Liver (tissue), 9 donors: Measurements from ENCODE around the gene AGFG1. TPM values are rescaled to one million over a fixed set of nuclear protein-coding genes. Genes with fewer than 3 reads are reported as not detected.

Experiments
- DNase-seq: peaks from one replicate; pipeline ENCODE4 v3.0.0-alpha.2; 2017; ENCODE audit warnings: low spot score
- H3K27ac ChIP-seq, 2 donors: one replicate each; pipeline ENCODE4 v1.7.0; 2013; ENCODE audit warnings: inconsistent platforms in 2 of 2, low read length in 2 of 2, control low read depth in 1 of 2, low read depth in 1 of 2, mild to moderate bottlenecking in 1 of 2
- H3K27me3 ChIP-seq, 4 donors: one replicate each; pipeline versions ENCODE4 v1.6.1 to v1.7.0; 2013; ENCODE audit warnings: low read length in 3 of 4, inconsistent platforms in 1 of 4, mild to moderate bottlenecking in 1 of 4, moderate library complexity in 1 of 4; ENCODE audit not compliant: control insufficient read depth in 4 of 4, insufficient read depth in 4 of 4
- H3K36me3 ChIP-seq, 4 donors: one replicate each; pipeline versions ENCODE4 v1.6.1 to v1.7.0; 2013; ENCODE audit warnings: low read length in 3 of 4, mild to moderate bottlenecking in 3 of 4, low read depth in 1 of 4, moderate library complexity in 1 of 4; ENCODE audit not compliant: control insufficient read depth in 4 of 4, insufficient read depth in 3 of 4
- H3K4me1 ChIP-seq, 4 donors: one replicate each; pipeline versions ENCODE4 v1.6.1 to v1.7.0; 2013; ENCODE audit warnings: low read length in 3 of 4, mild to moderate bottlenecking in 3 of 4, moderate library complexity in 1 of 4; ENCODE audit not compliant: control insufficient read depth in 4 of 4, insufficient read depth in 4 of 4
- H3K4me3 ChIP-seq, 3 donors: one replicate each; pipeline versions ENCODE4 v1.6.1 to v1.7.0; 2013; ENCODE audit warnings: low read length in 3 of 3, control low read depth in 1 of 3, low read depth in 1 of 3, mild to moderate bottlenecking in 1 of 3
- H3K9ac ChIP-seq, 2 donors: one replicate each; pipeline ENCODE4 v1.7.0; 2013; ENCODE audit warnings: low read length in 2 of 2, mild to moderate bottlenecking in 2 of 2, moderate library complexity in 2 of 2, control low read depth in 1 of 2, low read depth in 1 of 2
- H3K9me3 ChIP-seq, 4 donors: one replicate each; pipeline versions ENCODE4 v1.6.1 to v1.7.0; 2013; ENCODE audit warnings: low read length in 3 of 4; ENCODE audit not compliant: control insufficient read depth in 4 of 4
- FOXA1 ChIP-seq: IDR thresholded peaks from 2 replicates; pipeline ENCODE4 v1.6.1; 2016; ENCODE audit warnings: antibody characterized with exemption
- HNF4A ChIP-seq, 2 donors: conservative IDR thresholded peaks; 2 replicates each; pipeline ENCODE4 v1.6.1; 2016; ENCODE audit warnings: antibody characterized with exemption in 2 of 2, mild to moderate bottlenecking in 2 of 2
- NR2F2 ChIP-seq: IDR thresholded peaks from 2 replicates; pipeline ENCODE4 v1.6.1; 2016; ENCODE audit warnings: antibody characterized with exemption
- RAD21 ChIP-seq, 2 donors: IDR thresholded peaks; 2 replicates each; pipeline ENCODE4 v1.6.1; 2016; ENCODE audit warnings: antibody characterized with exemption in 2 of 2, mild to moderate bottlenecking in 2 of 2
- REST ChIP-seq: IDR thresholded peaks from 2 replicates; pipeline ENCODE4 v1.6.1; 2016; ENCODE audit warnings: antibody characterized with exemption, mild to moderate bottlenecking
- RXRA ChIP-seq, 2 donors: IDR thresholded peaks; 2 replicates each; pipeline ENCODE4 v1.6.1; 2017 to 2018; ENCODE audit warnings: antibody characterized with exemption in 2 of 2, mild to moderate bottlenecking in 1 of 2
- SP1 ChIP-seq: IDR thresholded peaks from 2 replicates; pipeline ENCODE4 v1.6.1; 2018; ENCODE audit warnings: antibody characterized with exemption, mild to moderate bottlenecking
- TAF1 ChIP-seq: conservative IDR thresholded peaks from 2 replicates; pipeline ENCODE4 v1.6.1; 2016; ENCODE audit warnings: antibody characterized with exemption, mild to moderate bottlenecking
- YY1 ChIP-seq: IDR thresholded peaks from 2 replicates; pipeline ENCODE4 v1.6.1; 2016; ENCODE audit warnings: antibody characterized with exemption, mild to moderate bottlenecking
- WGBS: extraction: QIAGEN DNeasy Blood & Tissue Kit; methylation state at CpG from one replicate; pipeline ENCODE4 v1.1.7; 2013; 5-methylcytosine and 5-hydroxymethylcytosine counted together
- polyA plus RNA-seq, 2 donors: library from polyadenylated mRNA; stranded (reverse) in 1 of 2; unstranded in 1 of 2; fragments of 200-250 nt in 1 of 2; fragments of >200 nt in 1 of 2; fragmentation: Nextera tagmentation in 1 of 2; extraction: Ambion mirVana in 1 of 2; gene quantifications; one replicate each; pipeline versions ENCODE4 v1.2.1 to v1.2.3, GENCODE V29; 2013 to 2015
- total RNA-seq, 2 donors: library from RNA; depleted of rRNA; stranded (reverse); fragments of >200 nt; gene quantifications; one replicate each; pipeline ENCODE4 v1.2.3, GENCODE V29; 2014
- TF ChIP-seq, protein P1 (sequence below): fragments of 150-350 bp; IDR thresholded peaks from 2 replicates; pipeline ENCODE4 v1.5.1; 2017; ENCODE audit warnings: improper control_type of control experiment, low read depth, low read length; ENCODE audit not compliant: missing input control
- donor health status: healthy.
- donor health status: healthy.
- donor health status: healthy.
- donor health status: healthy.
- donor health status: healthy.

The AGFG1 gene
- total and polyA plus RNA-seq, 4 donors: 8.5 to 49.7 (median 23.7) TPM

GRCh38 chr2:227460070-227460485 is 11.9 kb upstream of the AGFG1 start:
- 74% methylated on average over 8 of the region's 8 CpGs for WGBS
- TF ChIP-seq NR2F2 (no peak), TAF1 (no peak)
- Histone ChIP-seq H3K9ac (no peak overlapping the region), H3K27ac (no peak overlapping the region), H3K4me3 (no peak overlapping the region), H3K36me3 (no peaks in the 10 kb centered on the region), H3K9me3 (no peaks in the 10 kb centered on the region), H3K4me1 (no peaks in the 10 kb centered on the region), H3K27me3 (no peaks in the 10 kb centered on the region)
- DNase-seq: no peak

GRCh38 chr2:227460833-227461232 is 11.1 kb upstream of the AGFG1 start:
- Histone ChIP-seq H3K36me3 (no peaks in the 10 kb centered on the region), H3K4me3 (no peak overlapping the region), H3K27ac (no peak overlapping the region), H3K4me1 (no peaks in the 10 kb centered on the region), H3K9ac (no peak overlapping the region), H3K27me3 (no peaks in the 10 kb centered on the region), H3K9me3 (no peaks in the 10 kb centered on the region)
- DNase-seq: no peak
- WGBS: 91% methylated on average over 3 of the region's 3 CpGs
- TF ChIP-seq REST (no peak), TAF1 (no peak), RXRA (IDR thresholded peaks at IDR 0.05) (no peak), HNF4A (conservative IDR thresholded peaks at IDR 0.05) (no peak), SP1 (no peak), RAD21 (IDR thresholded peaks at IDR 0.05) (no peak), FOXA1 (no peak)
- TF ChIP-seq, protein P1, sequence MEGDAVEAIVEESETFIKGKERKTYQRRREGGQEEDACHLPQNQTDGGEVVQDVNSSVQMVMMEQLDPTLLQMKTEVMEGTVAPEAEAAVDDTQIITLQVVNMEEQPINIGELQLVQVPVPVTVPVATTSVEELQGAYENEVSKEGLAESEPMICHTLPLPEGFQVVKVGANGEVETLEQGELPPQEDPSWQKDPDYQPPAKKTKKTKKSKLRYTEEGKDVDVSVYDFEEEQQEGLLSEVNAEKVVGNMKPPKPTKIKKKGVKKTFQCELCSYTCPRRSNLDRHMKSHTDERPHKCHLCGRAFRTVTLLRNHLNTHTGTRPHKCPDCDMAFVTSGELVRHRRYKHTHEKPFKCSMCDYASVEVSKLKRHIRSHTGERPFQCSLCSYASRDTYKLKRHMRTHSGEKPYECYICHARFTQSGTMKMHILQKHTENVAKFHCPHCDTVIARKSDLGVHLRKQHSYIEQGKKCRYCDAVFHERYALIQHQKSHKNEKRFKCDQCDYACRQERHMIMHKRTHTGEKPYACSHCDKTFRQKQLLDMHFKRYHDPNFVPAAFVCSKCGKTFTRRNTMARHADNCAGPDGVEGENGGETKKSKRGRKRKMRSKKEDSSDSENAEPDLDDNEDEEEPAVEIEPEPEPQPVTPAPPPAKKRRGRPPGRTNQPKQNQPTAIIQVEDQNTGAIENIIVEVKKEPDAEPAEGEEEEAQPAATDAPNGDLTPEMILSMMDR: no peak

DNA sequence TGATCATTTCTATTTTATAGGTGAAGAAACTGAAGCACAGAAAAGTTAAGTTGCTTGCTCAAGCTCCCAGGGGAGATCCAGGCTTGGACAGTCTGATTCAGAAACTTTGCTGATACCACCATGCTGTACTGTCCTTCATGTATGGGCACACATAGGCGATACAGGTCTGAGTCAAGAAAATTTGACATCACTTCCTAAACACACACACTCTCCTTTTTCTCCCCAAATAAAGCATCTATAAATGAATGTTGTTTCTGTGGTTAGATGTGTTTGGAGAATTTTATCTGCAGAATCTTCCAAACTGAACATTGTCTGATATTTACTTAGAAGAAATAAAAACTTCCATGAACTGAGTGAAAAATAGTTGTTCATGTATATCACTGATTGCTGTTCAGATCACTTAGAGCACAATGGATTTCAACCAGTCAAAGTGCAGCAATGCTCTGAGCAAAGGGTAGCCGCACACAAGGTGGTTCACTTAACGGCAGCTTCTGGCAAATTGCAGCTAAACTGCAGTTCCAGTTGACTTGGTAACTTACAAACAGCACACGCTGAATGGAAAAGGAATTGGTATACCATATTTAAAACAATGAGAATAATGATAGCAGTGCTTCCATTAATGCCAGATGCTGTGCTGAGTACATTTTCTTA is 10.0 kb upstream of the AGFG1 start:
- Histone ChIP-seq H3K4me3 (no peak overlapping the region), H3K36me3 (no peaks in the 10 kb centered on the region), H3K4me1 (peaks cover 3 to 9% (median 7%) of the 10 kb centered on the region in 4 donors), H3K9ac (no peak overlapping the region), H3K9me3 (no peaks in the 10 kb centered on the region), H3K27ac (no peak overlapping the region), H3K27me3 (no peaks in the 10 kb centered on the region)
- DNase-seq: no peak
- TF ChIP-seq, protein P1: no peak
- no peak for TF ChIP-seq REST
- TF ChIP-seq HNF4A (conservative IDR thresholded peaks at IDR 0.05): no peak
- TF ChIP-seq YY1: no peak
- WGBS: 94% methylated on average over 4 of the region's 4 CpGs
